Measurements from ENCODE around the gene RILP.

Gene RILP

GRCh38 chr17:1629504-1630310 lies 20.0 kb downstream of the RILP start:
- peak; percentile 16 for DNase-seq (ENCODE audit: low read depth)

GRCh38 chr17:1628856-1629503 lies 20.7 kb downstream of the RILP start:
- DNase-seq (ENCODE audit: low read depth), result peak; percentile 81

- peak; percentile 40 for DNase-seq (ENCODE audit: low read depth)
Observed at GRCh38 chr17:1627982-1628855, 21.4 kb downstream of the RILP start, which contains the start of gene SLC43A2. TSS of gene SLC43A2 (minus strand) at chr17:1628834. CDS start at chr17:1627874, 960 bp downstream.

GRCh38 chr17:1627182-1627981 lies 22.3 kb downstream of the RILP start:
- no peak for DNase-seq (ENCODE audit: low read depth)

- DNase-seq (ENCODE audit: low read depth), result no peak
Observed at GRCh38 chr17:1626333-1626732, 23.3 kb downstream of the RILP start.

GRCh38 chr17:1625581-1625980 lies 24.1 kb downstream of the RILP start:
- DNase-seq (ENCODE audit: low read depth), result no peak

GRCh38 chr17:1625053-1625452 lies 24.6 kb downstream of the RILP start:
- no peak for DNase-seq (ENCODE audit: low read depth)

GRCh38 chr17:1624650-1625049 lies 25.0 kb downstream of the RILP start:
- no peak for DNase-seq (ENCODE audit: low read depth)

GRCh38 chr17:1623057-1623630 lies 26.5 kb downstream of the RILP start:
- no peak for DNase-seq (ENCODE audit: low read depth)

GRCh38 chr17:1621273-1621954 lies 28.3 kb downstream of the RILP start:
- no peak for DNase-seq (ENCODE audit: low read depth)

- DNase-seq (ENCODE audit: low read depth), result no peak
Observed at GRCh38 chr17:1620486-1620885, 29.2 kb downstream of the RILP start.

- peak; percentile 56 for DNase-seq (ENCODE audit: low read depth)
Observed at GRCh38 chr17:1617620-1618174, 32.0 kb downstream of the RILP start.

- no peak for DNase-seq (ENCODE audit: low read depth)
Observed at GRCh38 chr17:1616101-1616500, 33.6 kb downstream of the RILP start.

- no peak for DNase-seq (ENCODE audit: low read depth)
Observed at GRCh38 chr17:1612400-1612799, 37.3 kb downstream of the RILP start.

GRCh38 chr17:1611715-1612114 lies 38.0 kb downstream of the RILP start:
- no peak for DNase-seq (ENCODE audit: low read depth)

GRCh38 chr17:1608676-1609075 lies 41.0 kb downstream of the RILP start:
- DNase-seq (ENCODE audit: low read depth), result no peak

GRCh38 chr17:1607971-1608320 lies 41.7 kb downstream of the RILP start:
- no peak for DNase-seq (ENCODE audit: low read depth)

- DNase-seq (ENCODE audit: low read depth), result no peak
Observed at GRCh38 chr17:1606352-1606985, 43.2 kb downstream of the RILP start.

- DNase-seq (ENCODE audit: low read depth), result no peak
Observed at GRCh38 chr17:1605681-1606351, 43.9 kb downstream of the RILP start.

Data from GM04504 (cell line).